HUDEP-2 (cell line): Measurements from ENCODE around the gene S100A13.
A peak's percentile ranks its signal among the peaks of the same experiment; 100 is the strongest.
"Not testable (repeated sequence)": the region's sequence is repeated elsewhere in the genome, so short reads cannot be mapped to it uniquely, and the experiment has no call there.

Source experiments
- DNase-seq, 76 experiments: peaks; one replicate each; lab custom pipeline; 2025; ENCODE audit not compliant: unreplicated experiment in 76 of 76; lab: John Stamatoyannopoulos, UW

The S100A13 gene

DNA sequence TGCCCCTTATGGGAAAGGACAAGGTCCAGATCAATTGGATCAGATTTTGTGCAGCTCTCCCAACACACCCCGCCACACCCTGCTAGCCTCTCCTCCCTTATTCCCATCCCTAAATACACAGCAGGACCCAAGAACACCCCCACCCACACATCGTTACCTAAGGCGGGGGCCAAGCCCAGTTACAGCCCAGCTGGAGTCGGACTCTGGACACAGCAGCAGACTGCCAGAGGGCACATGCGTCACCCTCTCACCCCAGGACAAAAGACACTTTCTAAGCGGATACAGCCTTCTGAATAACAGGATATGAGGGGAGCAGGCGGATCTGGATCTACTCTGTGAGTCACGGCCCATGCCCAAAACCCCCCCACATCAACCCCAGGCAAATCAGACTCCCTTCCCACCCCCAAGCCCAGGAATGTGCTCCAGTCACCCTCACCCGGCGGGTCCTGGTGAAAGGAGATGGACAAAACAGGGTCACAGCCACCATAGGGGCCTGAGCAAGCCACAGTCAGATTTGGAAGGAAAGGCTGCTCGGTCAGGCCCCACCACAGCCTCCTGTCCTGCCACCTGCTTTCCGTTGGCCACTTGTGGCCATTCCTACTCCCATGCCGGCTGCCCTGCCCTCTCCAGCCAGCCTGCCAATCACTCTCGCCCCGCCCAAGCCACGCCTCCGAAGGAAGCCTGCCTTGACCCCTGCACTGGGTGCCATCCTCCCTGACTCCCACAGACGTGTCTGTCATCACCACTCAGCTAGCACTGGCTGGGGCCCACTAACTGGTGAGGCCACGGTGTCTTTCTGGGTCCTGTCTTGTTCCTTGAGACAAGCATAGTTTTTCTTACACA lies 18.3 kb downstream of the S100A13 start:
- DNase-seq, result peak in 26 of 76 experiments; percentile 14 to 58 (median 30)

- DNase-seq, result no peak
Observed at GRCh38 chr1:153608089-153608682, 19.1 kb downstream of the S100A13 start.

GRCh38 chr1:153607381-153607780 lies 19.9 kb downstream of the S100A13 start:
- no peak for DNase-seq

DNA sequence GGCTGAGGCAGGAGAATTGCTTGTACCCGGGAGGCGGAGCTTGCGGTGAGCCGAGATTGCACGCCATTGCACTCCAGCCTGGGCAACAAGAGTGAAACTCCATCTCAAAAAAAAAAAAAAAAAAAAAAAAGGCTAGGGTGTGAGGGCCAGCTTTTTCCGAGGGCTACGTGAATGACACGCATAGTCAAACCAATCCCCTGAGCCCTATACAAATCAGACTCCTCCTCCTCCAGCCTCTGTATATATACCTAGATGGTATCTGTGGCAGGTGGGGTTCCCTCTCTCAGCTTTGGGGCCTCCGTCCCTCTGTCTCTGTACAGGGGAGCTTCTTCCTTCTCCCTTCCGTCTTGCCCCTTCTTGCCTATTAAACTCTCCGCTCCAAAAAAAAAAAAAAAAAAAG lies 21.1 kb downstream of the S100A13 start:
- no peak for DNase-seq

DNA sequence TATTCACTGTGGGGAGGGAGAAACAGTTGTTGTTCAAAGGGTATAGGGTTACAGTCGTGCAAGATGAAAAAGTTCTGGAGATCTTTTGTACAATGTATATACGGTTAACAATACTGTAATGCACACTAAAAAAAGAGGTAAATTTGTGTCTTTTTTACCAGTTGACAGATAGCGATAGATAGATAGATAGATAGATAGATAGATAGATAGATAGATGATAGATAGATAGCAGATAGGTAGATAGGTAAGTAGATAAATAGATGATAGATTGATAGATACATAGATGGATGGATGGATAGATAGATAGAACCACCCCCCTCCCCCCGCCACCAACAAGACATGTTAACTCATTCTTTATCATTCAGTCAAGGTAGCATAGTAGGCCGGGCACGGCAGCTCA lies 24.6 kb downstream of the S100A13 start:
- no peak for DNase-seq

- no peak for DNase-seq
Observed at GRCh38 chr1:153599847-153600246, 27.5 kb downstream of the S100A13 start.

DNA sequence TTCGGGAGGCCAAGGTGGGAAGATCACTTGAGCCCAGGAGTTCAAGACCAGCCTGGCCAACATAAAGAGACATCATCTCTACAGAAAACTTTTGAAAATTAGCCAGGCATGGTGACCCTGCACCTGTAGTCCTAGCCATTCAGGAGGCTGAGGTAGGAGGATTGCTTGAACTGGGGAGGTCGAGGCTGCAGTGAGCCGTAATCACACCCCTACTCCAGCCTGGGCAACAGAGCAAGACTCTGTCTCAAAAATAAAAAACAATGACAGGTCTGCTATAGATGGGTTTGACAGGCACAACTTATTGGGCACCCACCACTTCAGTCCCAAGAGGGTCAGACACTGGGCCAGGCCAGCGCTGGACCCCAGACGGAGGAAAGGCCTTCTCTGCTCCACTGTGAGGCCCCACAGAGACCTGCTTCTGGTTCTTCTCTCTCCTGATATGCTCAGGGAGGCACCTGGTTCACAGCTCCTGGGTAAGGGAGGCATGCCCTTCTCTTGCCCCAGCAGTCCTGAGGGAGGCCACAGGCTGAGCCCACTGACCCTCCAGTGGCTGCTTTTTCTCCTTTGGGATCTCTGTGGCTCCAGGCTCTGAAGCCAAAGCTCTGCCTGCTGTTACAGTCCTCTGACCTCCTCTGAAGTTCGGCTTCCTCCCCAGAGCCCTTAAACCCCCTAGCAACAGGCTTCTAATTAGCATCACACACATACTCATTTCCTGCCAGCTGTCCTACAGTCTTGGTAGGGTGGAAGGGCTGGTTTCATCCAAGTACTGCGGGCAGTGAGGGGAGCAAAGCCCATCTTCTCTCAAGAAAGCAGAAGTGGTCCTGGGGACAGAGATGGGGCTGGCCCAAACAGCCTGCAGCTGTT lies 28.8 kb downstream of the S100A13 start:
- no peak for DNase-seq

DNA sequence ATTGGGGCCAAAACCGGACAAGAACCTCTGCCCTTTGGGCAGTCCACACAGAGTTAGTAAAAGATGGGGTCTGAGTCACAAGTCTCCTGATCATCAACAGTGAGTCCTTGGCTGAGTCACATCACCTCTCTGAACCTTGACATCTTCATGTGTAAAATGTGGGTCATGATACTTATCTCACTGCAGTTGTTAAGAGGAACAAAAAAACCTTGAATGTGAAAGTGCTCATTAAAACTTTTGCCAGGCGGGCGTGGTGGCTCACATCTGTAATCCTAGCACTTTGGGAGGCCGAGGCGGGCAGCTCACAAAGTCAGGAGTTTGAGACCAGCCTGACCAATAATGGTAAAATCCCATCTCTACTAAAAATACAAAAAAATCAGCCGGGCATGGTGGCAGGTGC lies 30.1 kb downstream of the S100A13 start:
- peak in 33 of 76 experiments; percentile 4 to 64 (median 25) for DNase-seq

- no peak for DNase-seq
Observed at GRCh38 chr1:153592748-153593147, 34.6 kb downstream of the S100A13 start.

DNA sequence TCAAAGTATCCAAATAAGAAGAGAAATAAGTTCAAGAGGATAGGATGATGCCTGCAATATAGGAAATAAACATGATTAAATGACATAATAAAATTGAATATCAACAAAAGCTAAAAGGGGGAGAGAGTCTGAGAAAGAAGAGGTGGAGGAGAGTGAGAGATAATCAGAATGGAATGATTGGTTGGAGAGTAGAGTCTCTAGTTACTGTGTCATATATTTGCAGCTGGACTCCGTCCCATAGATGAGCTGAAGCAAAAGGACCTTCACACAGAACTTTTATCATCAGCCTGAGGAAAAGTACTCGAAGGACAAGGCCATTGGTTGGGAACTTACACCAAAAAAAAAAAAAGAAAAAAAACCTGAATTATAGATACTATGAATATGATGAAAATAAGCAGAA lies 38.8 kb downstream of the S100A13 start:
- DNase-seq, result no peak

DNA sequence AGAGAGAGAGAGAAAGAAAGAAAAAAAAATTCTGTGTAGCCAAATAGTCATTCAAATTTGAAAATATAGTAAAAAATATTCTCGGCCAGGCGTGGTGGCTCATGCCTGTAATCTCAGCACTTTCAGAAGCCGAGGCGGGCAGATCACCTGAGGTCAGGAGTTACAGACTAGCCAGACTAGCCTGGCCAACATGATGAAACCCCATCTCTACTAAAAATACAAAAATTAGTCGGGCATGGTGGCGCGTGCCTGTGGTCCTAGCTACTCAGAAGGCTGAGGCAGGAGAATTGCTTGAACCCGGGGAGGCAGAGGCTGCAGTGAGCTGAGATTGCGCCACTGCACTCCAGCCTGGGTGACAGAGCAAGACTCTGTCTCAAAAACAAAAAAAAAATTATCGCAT lies 39.3 kb downstream of the S100A13 start:
- not testable (repeated sequence) for DNase-seq

DNA sequence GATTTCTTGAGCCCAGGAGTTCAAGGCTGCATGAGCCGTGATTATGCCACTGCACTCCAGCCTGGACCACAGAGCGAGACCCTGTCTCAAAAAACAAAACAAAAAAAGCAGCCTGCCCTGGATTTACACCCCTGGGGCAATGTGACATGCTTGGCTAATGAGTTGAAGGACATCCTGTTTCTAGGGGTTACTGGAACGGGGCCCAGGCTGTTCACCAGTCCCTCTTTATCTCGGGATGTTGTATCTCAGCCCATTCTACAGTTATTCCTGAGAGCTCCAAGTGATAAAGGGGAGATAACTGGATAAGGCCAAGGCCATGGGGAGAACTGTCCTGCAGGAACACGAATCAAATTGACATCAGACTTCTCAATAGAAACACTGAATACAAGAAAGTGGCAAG lies 40.0 kb downstream of the S100A13 start:
- DNase-seq, result peak in 2 of 76 experiments; percentile 3 to 13

DNA sequence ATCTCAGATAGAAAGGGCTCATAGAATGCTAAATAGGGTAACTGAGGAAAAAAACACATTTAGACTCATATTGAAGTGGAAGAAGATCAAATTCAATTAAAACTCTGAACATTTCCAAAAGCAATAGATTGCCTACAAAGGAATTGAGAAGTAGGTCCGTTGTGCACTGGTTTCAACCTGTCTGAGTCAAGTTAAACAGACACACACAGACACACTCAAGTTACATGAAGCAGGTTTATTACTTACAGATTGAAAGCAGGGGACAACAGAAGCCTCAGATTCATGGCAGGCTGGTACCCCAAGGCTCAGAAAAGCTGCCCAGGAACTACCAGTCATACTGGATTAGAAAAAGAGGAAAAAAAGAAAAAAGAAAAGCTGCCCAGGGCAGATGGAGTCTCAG lies 41.0 kb downstream of the S100A13 start:
- DNase-seq, result no peak

- DNase-seq, result no peak
Observed at GRCh38 chr1:153585006-153585405, 42.3 kb downstream of the S100A13 start.

- no peak for DNase-seq
Observed at GRCh38 chr1:153583976-153584375, 43.3 kb downstream of the S100A13 start.

DNA sequence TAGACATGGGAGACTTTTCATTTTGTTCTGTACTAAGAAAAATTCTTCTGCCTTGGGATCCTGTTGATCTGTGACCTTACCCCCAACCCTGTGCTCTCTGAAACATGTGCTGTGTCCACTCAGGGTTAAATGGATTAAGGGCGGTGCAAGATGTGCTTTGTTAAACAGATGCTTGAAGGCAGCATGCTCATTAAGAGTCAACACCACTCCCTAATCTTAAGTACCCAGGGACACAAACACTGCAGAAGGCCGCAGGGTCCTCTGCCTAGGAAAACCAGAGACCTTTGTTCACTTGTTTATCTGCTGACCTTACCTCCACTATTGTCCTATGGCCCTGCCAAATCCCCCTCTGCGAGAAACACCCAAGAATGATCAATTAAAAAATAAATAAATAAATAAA lies 43.8 kb downstream of the S100A13 start:
- not testable (repeated sequence) for DNase-seq

DNA sequence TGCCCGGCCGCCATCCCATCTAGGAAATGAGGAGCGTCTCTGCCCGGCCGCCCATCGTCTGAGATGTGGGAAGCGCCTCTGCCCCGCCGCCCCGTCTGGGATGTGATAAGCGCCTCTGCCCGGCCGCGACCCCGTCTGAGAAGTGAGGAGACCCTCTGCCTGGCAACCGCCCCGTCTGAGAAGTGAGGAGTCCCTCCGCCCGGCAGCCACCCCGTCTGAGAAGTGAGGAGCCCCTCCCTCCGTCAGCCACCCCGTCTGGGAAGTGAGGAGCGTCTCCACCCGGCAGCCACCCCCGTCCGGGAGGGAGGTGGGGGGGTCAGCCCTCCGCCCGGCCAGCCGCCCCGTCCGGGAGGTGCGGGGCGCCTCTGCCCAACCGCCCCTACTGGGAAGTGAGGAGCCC lies 44.5 kb downstream of the S100A13 start:
- DNase-seq, result not testable (repeated sequence)

DNA sequence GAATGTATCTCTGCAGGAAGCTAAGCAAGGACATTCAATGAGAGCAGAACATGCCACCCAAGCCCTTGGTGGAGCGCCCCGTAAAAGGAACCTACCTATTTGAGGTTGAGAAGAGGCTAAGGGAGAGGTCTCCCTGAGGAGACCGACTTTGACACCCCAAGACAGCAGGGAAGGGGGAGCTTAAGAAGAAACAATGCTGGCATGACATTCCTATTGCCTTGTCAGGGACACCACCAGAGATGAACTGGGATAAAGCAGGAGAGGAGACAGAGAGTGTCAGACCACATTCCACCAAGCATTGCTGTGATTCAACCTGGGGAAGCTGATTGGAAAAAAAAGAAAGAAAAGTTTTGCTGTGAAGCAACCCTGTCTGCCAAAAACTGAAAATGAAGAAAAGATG lies 48.4 kb downstream of the S100A13 start:
- no peak for DNase-seq

DNA sequence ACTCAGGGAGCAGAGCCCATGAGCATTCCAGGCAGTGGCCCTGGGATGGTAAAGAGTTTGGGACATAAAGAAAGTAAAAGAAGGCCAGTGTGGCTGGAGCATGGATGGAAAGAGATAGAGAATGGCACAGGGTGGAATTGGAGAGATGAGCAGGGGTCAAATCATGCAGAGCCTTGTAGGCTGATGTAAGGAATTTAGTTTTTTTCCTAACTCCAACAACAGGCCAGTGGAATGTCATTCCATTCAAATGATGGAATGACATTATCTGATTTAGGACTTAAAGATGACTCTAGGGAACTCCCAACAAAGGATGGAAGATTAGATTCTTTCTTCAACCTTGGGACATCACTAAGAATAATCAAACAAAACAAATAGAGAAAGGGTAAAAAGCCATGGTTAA lies 48.8 kb downstream of the S100A13 start:
- DNase-seq, result no peak

DNA sequence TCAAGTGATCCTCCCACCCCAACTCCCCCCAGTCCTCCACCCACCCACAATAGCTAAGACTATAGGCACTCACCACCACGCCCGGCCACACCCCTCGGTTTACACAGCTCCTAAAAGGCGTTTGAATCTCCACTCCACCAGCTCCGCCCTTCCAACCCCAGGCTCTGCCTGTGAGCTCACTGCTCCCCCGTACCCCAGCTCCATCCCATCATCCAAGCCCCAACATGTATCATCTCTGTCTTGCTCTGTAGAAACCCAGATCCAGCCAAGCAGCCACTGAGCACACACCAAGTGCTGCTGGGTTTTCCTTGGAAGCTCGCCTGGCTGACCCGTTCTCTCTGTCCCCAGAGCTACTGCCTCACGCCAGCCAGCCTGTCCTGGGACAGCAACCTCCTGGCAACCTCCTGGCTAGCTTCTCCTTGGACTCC lies 49.7 kb downstream of the S100A13 start:
- DNase-seq, result peak in 14 of 76 experiments; percentile 3 to 33 (median 15)

GRCh38 chr1:153577138-153577537 lies 50.2 kb downstream of the S100A13 start:
- no peak for DNase-seq
